B cell (primary cell): Measurements from ENCODE around the gene NAV2.

Source experiments
- CTCF ChIP-seq: fragments of 200-600 bp; IDR thresholded peaks from one replicate; pipeline ENCODE4 v1.8.0; 2022; ENCODE audit warnings: antibody characterized with exemption, mild to moderate bottlenecking
- EZH2 ChIP-seq: IDR thresholded peaks from 2 replicates; pipeline ENCODE4 v1.6.1; 2012; ENCODE audit warnings: borderline replicate concordance, low read depth, mild to moderate bottlenecking, moderate library complexity, low read length; ENCODE audit not compliant: insufficient read depth, poor library complexity, severe bottlenecking

GRCh38 chr11:19868871-19869270, 156.2 kb downstream of the NAV2 start:
- TF ChIP-seq CTCF (no peak), EZH2 (no peak)
